Measurements from ENCODE around the gene NMS.
A peak's percentile ranks its signal among the peaks of the same experiment; 100 is the strongest.

NMS gene

DNA sequence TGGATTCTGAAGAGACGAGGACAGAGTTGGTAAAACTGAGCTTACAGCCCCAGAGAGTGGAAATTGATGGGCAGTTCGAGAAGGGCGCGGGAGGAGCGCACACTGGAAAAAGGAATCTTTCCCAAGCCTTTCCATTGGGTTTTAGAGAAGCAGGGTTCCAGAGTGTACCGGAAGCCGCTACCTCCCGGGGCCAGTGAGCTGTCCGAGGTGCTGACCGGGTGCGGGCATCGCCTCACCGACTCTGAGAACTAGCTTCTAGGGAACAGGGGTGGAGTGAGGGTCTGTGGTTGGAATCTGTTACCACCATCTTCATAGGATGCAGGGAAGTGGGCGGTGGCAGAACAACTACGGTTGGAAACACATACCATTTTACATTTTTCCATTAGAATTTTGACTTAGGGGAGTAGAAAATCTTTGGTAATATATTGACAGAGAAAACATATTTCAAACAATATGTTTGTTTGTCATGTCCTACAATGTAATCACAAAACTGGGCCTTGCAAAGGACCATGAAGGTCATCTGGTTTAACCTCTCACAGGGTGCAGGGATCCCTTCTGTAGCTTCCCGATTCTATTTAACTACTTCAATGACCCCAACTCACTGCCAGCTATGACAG is 724 bp downstream of the NMS start:
- H3K27me3 ChIP-seq = no peaks in the 10 kb centered on the region
- no peaks in the 10 kb centered on the region for H3K9me3 ChIP-seq
- no peaks in the 10 kb centered on the region for H3K4me1 ChIP-seq
- DNase-seq = no peak
- no peak overlapping the region for H3K4me3 ChIP-seq (ENCODE audit: low read depth, low read length)
- H3K36me3 ChIP-seq = no peaks in the 10 kb centered on the region
- TF ChIP-seq, protein P1, sequence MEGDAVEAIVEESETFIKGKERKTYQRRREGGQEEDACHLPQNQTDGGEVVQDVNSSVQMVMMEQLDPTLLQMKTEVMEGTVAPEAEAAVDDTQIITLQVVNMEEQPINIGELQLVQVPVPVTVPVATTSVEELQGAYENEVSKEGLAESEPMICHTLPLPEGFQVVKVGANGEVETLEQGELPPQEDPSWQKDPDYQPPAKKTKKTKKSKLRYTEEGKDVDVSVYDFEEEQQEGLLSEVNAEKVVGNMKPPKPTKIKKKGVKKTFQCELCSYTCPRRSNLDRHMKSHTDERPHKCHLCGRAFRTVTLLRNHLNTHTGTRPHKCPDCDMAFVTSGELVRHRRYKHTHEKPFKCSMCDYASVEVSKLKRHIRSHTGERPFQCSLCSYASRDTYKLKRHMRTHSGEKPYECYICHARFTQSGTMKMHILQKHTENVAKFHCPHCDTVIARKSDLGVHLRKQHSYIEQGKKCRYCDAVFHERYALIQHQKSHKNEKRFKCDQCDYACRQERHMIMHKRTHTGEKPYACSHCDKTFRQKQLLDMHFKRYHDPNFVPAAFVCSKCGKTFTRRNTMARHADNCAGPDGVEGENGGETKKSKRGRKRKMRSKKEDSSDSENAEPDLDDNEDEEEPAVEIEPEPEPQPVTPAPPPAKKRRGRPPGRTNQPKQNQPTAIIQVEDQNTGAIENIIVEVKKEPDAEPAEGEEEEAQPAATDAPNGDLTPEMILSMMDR (IDR thresholded peaks at IDR 0.05; ENCODE audit: low read depth, low read length) = no peak

DNA sequence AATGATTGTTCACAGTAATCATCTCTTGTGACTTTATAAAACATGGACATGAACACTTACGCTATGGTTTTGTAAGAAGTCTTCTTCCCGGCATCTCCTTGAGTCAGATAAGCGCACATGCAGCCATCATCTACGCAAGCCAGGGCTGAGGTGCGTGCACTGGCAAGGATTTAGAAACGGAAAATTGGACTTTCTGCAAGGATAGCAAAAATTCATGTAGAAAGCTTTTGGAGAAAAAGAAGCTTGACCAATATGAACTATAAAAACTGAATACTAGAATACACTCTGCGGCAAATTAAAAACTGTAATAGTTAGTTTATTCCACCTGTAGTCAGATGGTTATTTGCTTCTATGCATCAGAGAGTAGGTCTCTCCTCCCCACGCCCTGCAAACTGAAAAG is 6.3 kb downstream of the NMS start:
- H3K27me3 ChIP-seq = peaks cover 11% of the 10 kb centered on the region
- TF ChIP-seq, protein P1 (IDR thresholded peaks at IDR 0.05; ENCODE audit: low read depth, low read length) = no peak
- no peak overlapping the region for H3K4me3 ChIP-seq (ENCODE audit: low read depth, low read length)
- H3K4me1 ChIP-seq = no peaks in the 10 kb centered on the region
- H3K9me3 ChIP-seq = no peaks in the 10 kb centered on the region
- no peaks in the 10 kb centered on the region for H3K36me3 ChIP-seq
- no peak for DNase-seq

DNA sequence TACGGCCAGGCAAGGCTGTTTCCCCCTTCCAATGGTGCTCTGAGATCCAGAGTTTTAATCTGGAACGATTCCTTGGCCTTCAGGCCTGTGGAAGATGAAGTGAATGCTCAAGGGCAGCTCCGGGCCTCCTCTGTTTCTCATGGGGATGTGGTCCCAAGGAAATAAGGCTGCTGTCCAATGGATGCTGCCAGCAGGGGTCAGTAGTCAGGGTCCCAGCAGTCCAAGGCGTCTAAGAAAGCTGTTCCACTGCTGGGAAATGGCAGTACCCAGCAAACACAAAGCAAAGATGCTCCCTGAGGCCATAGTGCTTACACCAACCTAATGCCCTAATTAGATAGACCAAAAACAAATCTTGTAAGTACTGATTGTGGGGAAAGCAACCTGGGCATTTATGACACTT is 12.5 kb downstream of the NMS start:
- TF ChIP-seq, protein P1 (IDR thresholded peaks at IDR 0.05; ENCODE audit: low read depth, low read length) = peak; percentile 37
- peak; percentile 8 for DNase-seq

DNA sequence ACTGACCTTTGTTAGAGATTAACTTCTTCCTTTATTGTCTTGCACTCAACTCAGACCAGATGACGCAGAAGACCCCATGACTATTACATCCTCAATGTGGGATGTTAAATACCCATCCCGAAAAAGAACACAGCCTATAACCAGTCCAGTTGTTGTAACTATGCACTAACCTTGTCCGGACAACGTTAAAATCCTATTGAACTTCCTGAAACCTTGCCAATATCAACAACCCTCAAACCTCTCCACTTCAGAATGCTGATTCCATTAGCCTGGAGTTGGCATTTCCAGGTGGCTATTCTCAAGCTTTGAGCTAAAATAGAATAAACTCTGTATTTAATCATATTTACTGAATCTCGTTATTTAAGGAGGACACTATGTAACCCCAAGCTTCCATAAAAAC is 13.6 kb downstream of the NMS start:
- TF ChIP-seq, protein P1 (IDR thresholded peaks at IDR 0.05; ENCODE audit: low read depth, low read length) = no peak
- H3K4me3 ChIP-seq (ENCODE audit: low read depth, low read length) = no peak overlapping the region
- DNase-seq = no peak
- H3K27me3 ChIP-seq = peaks cover 5% of the 10 kb centered on the region; the same call in 1 of the 2 replicates
- H3K36me3 ChIP-seq = no peaks in the 10 kb centered on the region
- H3K4me1 ChIP-seq = no peaks in the 10 kb centered on the region
- H3K9me3 ChIP-seq = no peaks in the 10 kb centered on the region

More for the DNA sequence above, 12.5 kb downstream of the NMS start:
- Histone ChIP-seq H3K27me3 (peaks cover 11% of the 10 kb centered on the region), H3K4me3 (ENCODE audit: low read depth, low read length) (no peak overlapping the region), H3K4me1 (no peaks in the 10 kb centered on the region), H3K9me3 (no peaks in the 10 kb centered on the region), H3K36me3 (no peaks in the 10 kb centered on the region)

DNA sequence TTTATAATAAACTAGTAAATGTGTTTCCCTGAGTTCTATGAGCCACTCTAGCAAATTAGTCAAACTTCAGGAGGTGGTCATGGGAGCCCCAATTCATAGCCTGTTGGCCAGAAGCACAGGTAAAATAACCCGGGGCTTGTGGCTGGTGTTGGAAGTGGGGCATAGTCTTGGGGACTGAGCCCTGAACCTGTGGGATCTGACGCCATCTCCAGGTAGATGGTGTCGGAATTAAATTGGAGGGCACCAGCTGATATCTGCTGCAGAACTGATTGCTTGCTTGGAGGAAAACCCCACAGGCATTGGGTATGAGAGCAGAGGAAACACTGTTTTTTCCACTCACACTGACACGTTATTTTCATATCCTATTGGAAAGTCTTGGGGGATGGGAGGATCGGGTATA is 14.1 kb downstream of the NMS start:
- H3K27me3 ChIP-seq = peaks cover 2% of the 10 kb centered on the region; the same call in 1 of the 2 replicates
- TF ChIP-seq, protein P1 (IDR thresholded peaks at IDR 0.05; ENCODE audit: low read depth, low read length) = no peak
- H3K36me3 ChIP-seq = no peaks in the 10 kb centered on the region
- no peaks in the 10 kb centered on the region for H3K9me3 ChIP-seq
- DNase-seq = no peak
- no peak overlapping the region for H3K4me3 ChIP-seq (ENCODE audit: low read depth, low read length)
- H3K4me1 ChIP-seq = no peaks in the 10 kb centered on the region

DNA sequence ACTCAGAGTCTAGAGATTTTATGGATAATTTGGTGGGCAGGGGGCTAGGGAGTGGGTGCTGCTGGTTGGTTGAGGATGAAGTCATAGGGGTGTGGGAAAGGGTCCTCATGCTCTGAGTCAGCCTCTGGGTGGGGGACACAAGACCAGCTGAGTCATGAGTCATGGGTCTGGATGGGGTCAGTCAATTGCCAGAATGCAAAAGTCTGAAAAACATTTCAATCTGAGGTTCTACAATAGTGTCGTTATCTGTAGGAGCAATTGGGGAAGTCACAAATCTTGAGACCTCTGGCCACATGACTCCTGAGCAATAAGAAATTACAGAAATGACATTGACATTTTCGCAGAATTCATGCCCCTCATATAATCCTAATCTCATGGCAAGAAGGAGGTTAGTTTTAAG is 15.1 kb downstream of the NMS start:
- no peak for DNase-seq
- Histone ChIP-seq H3K36me3 (no peaks in the 10 kb centered on the region), H3K27me3 (no peaks in the 10 kb centered on the region), H3K4me3 (ENCODE audit: low read depth, low read length) (no peak overlapping the region), H3K4me1 (no peaks in the 10 kb centered on the region), H3K9me3 (no peaks in the 10 kb centered on the region)
- TF ChIP-seq, protein P1 (IDR thresholded peaks at IDR 0.05; ENCODE audit: low read depth, low read length) = no peak

Measured in BE2C (cell line).